HepG2 (cell line): Measurements from ENCODE around the gene ACOT8. TPM values are rescaled to one million over a fixed set of nuclear protein-coding genes. Genes with fewer than 3 reads are reported as not detected.

ENCODE experiments used
- ATAC-seq: fragments of 200-7000 bp; cut with Tn5 transposase; 3 replicates; pipeline ENCODE4 v1.9.1; 2020; ENCODE audit warnings: mild to moderate bottlenecking, moderate library complexity
- BruUV-seq: library from RNA; stranded (reverse); fragments of 400-500 nt; replicated peaks from 2 replicates; lab custom pipeline; 2021; lab: Mats Ljungman, UMichigan
- CTCF ChIA-PET: fragments of 300-600 bp; formaldehyde crosslinking; extraction: SDS; loops from one replicate; lab custom pipeline; 2021; ENCODE audit warnings: low total read pairs, inconsistent platforms, low intra/inter-chr PET ratio; lab: Yijun Ruan, JAX
- POLR2A ChIA-PET: fragments of 350-600 bp; sonication (Branson Sonifier 250); formaldehyde crosslinking; loops from one replicate; lab custom pipeline; 2020; ENCODE audit warnings: antibody characterized with exemption, inconsistent platforms; lab: Yijun Ruan, JAX
- DNase-seq: peaks from one replicate; pipeline ENCODE4 v3.0.0-alpha.2; 2015; ENCODE audit warnings: low spot score
- FAIRE-seq: peaks from 3 replicates; lab custom pipeline; 2011; peaks lifted over from hg19 to GRCh38; lab: Jason Lieb, UNC
- H2AFZ ChIP-seq: one replicate; pipeline ENCODE4 v1.6.1; 2011; ENCODE audit warnings: low read length, inconsistent platforms
- H3K27ac ChIP-seq: fragments of 300-600 bp; 3 replicates; pipeline ENCODE4 v1.8.0; 2011; ENCODE audit warnings: mixed run types, mild to moderate bottlenecking, mixed read lengths, low read length, inconsistent platforms; ENCODE audit not compliant: insufficient read depth; ENCODE audit errors: extremely low read length
- H3K27me3 ChIP-seq, 2 experiments: fragments of 200-600 bp in 1 of 2; 2 replicates in 1 of 2; 3 replicates in 1 of 2; pipeline versions ENCODE4 v1.6.0 to v1.8.0; 2011; ENCODE audit warnings: low read length in 2 of 2, mild to moderate bottlenecking in 2 of 2, moderate library complexity in 2 of 2, inconsistent platforms in 1 of 2; ENCODE audit not compliant: insufficient read depth in 2 of 2, control insufficient read depth in 1 of 2
- H3K36me3 ChIP-seq, 2 experiments: fragments of 200-600 bp in 1 of 2; replicated peaks in 1 of 2; 2 replicates in 1 of 2; 3 replicates in 1 of 2; pipeline versions ENCODE4 v1.5.1 to v1.8.0; 2011; ENCODE audit warnings: low read length in 2 of 2, inconsistent platforms in 1 of 2; ENCODE audit not compliant: insufficient read depth in 2 of 2, control insufficient read depth in 1 of 2
- H3K4me1 ChIP-seq: 2 replicates; pipeline ENCODE4 v1.5.1; 2012; ENCODE audit warnings: low read length, inconsistent platforms; ENCODE audit not compliant: insufficient read depth
- H3K4me2 ChIP-seq: 2 replicates; pipeline ENCODE4 v1.6.0; 2011; ENCODE audit warnings: low read depth, low read length, inconsistent platforms
- H3K4me3 ChIP-seq, 3 experiments: fragments of 200-600 bp in 1 of 3; sonication (generic), shearing (Covaris generic) in 1 of 3; replicated peaks in 1 of 3; 2 replicates each; pipeline ENCODE4 v1.5.1; 2011 to 2016; ENCODE audit warnings: low read length in 3 of 3, inconsistent platforms in 2 of 3, low read depth in 2 of 3, mild to moderate bottlenecking in 2 of 3, control low read depth in 1 of 3, mixed read lengths in 1 of 3; ENCODE audit not compliant: insufficient read depth in 1 of 3
- H3K79me2 ChIP-seq: one replicate; pipeline ENCODE4 v1.6.1; 2011; ENCODE audit warnings: low read length, inconsistent platforms; ENCODE audit not compliant: insufficient read depth
- H3K9ac ChIP-seq: 2 replicates; pipeline ENCODE4 v1.6.0; 2011; ENCODE audit warnings: mild to moderate bottlenecking, low read depth, low read length, inconsistent platforms; ENCODE audit not compliant: insufficient read depth
- H3K9me3 ChIP-seq: 2 replicates; pipeline ENCODE4 v1.5.1; 2012; ENCODE audit warnings: mild to moderate bottlenecking, low read length
- H4K20me1 ChIP-seq: 2 replicates; pipeline ENCODE4 v1.6.0; 2011; ENCODE audit warnings: inconsistent platforms, mild to moderate bottlenecking, low read length, moderate library complexity; ENCODE audit not compliant: insufficient read depth
- DNMT1 ChIP-seq: sonication (generic); formaldehyde crosslinking; IDR thresholded peaks from 2 replicates; pipeline ENCODE4 v1.5.1; 2020; ENCODE audit warnings: mild to moderate bottlenecking, missing genetic modification reagents
- ESRRA ChIP-seq: sonication (generic); formaldehyde crosslinking; IDR thresholded peaks from 2 replicates; pipeline ENCODE4 v1.5.1; 2020; ENCODE audit warnings: mild to moderate bottlenecking, low read depth, missing genetic modification reagents
- FOXC1 ChIP-seq: sonication (generic); formaldehyde crosslinking; IDR thresholded peaks from 2 replicates; pipeline ENCODE4 v1.8.0; 2022; ENCODE audit warnings: mild to moderate bottlenecking, missing genetic modification reagents, borderline replicate concordance
- ISL2 ChIP-seq: sonication (generic); formaldehyde crosslinking; IDR thresholded peaks from 2 replicates; pipeline ENCODE4 v1.5.0; 2020; ENCODE audit warnings: missing genetic modification reagents
- PCBP1 ChIP-seq: fragments of 200-400 bp; formaldehyde crosslinking; IDR thresholded peaks from 2 replicates; pipeline ENCODE4 v1.6.1; 2017; ENCODE audit warnings: mild to moderate bottlenecking, low read depth, low read length, borderline replicate concordance
- PHF8 ChIP-seq: sonication (generic); formaldehyde crosslinking; IDR thresholded peaks from 2 replicates; pipeline ENCODE4 v1.5.0; 2020; ENCODE audit warnings: missing genetic modification reagents
- RXRA ChIP-seq: sonication (generic); formaldehyde crosslinking; IDR thresholded peaks from 2 replicates; pipeline ENCODE4 v1.5.1; 2020; ENCODE audit warnings: missing genetic modification reagents
- SMAD1 ChIP-seq: sonication (generic); formaldehyde crosslinking; IDR thresholded peaks from 2 replicates; pipeline ENCODE4 v1.4.0; 2020; ENCODE audit warnings: missing genetic modification reagents, low read depth, mild to moderate bottlenecking, borderline replicate concordance
- SP4 ChIP-seq: sonication (generic); formaldehyde crosslinking; IDR thresholded peaks from 2 replicates; pipeline ENCODE4 v1.8.1; 2023; ENCODE audit warnings: mild to moderate bottlenecking, missing genetic modification reagents
- SSRP1 ChIP-seq: IDR thresholded peaks from 2 replicates; pipeline ENCODE4 v1.6.1; 2016; ENCODE audit warnings: control low read depth
- ZFP41 ChIP-seq: sonication (generic); formaldehyde crosslinking; IDR thresholded peaks from 2 replicates; pipeline ENCODE4 v1.4.0; 2020; ENCODE audit warnings: mild to moderate bottlenecking, missing genetic modification reagents, borderline replicate concordance
- ZIK1 ChIP-seq: sonication (generic); formaldehyde crosslinking; IDR thresholded peaks from 2 replicates; pipeline ENCODE4 v1.5.0; 2020; ENCODE audit warnings: mild to moderate bottlenecking, low read depth, missing genetic modification reagents, borderline replicate concordance
- ZNF816 ChIP-seq: sonication (generic); formaldehyde crosslinking; IDR thresholded peaks from 2 replicates; pipeline ENCODE4 v1.8.0; 2022; ENCODE audit warnings: missing genetic modification reagents, mild to moderate bottlenecking, borderline replicate concordance
- whole genome bisulfite sequencing: methylation state at CpG from one replicate; pipeline ENCODE4 v1.1.6; 2017; ENCODE audit warnings: low lambda C conversion rate; 5-methylcytosine and 5-hydroxymethylcytosine counted together
- in situ Hi-C: cut with HindIII; loops from 2 replicates; pipeline ENCODE4 v1.10.0; 2017; ENCODE audit warnings: low pct_unique_long_range_greater_than_20kb; ENCODE audit not compliant: extremely low pct_ligation_motif_present
- intact Hi-C: fragments of 100-400 bp; cut with micrococcal nuclease; formaldehyde crosslinking; loops from one replicate; pipeline ENCODE4 v1.10.0; 2022; ENCODE audit not compliant: unreplicated experiment
- polyA plus RNA-seq, 8 experiments: library from polyadenylated mRNA; depleted of rRNA in 3 of 8; stranded (reverse) in 7 of 8; unstranded in 1 of 8; fragments of >200 nt; fragmentation: Illumina TruSeq in 4 of 8; extraction: Trizol in 4 of 8; gene quantifications; 2 replicates each; pipeline versions ENCODE4 v1.2.1 to v1.2.3, GENCODE V29; 2011 to 2016; ENCODE audit warnings: low read depth in 4 of 8, missing spikeins in 1 of 8, mixed read lengths in 1 of 8; ENCODE audit not compliant: insufficient read depth in 1 of 8
- total RNA-seq, 5 experiments: library from RNA; depleted of rRNA; stranded (reverse); fragments of >200 nt; fragmentation: Illumina TruSeq; extraction: Trizol; gene quantifications; 2 replicates each; pipeline ENCODE4 v1.2.3, GENCODE V29; 2016; ENCODE audit warnings: low read depth in 1 of 5
- TF ChIP-seq, protein P1 (sequence below): sonication (generic); formaldehyde crosslinking; IDR thresholded peaks from 2 replicates; pipeline ENCODE4 v1.5.1; 2020; ENCODE audit warnings: mild to moderate bottlenecking, missing genetic modification reagents, moderate library complexity
- TF ChIP-seq, protein P2 (sequence below): sonication (generic); formaldehyde crosslinking; IDR thresholded peaks from 2 replicates; pipeline ENCODE4 v1.4.0; 2020; ENCODE audit warnings: mild to moderate bottlenecking, low read depth, missing genetic modification reagents
- TF ChIP-seq, protein P3 (sequence below): sonication (generic); formaldehyde crosslinking; IDR thresholded peaks from 2 replicates; pipeline ENCODE4 v1.4.0; 2020; ENCODE audit warnings: missing genetic modification reagents, mild to moderate bottlenecking, borderline replicate concordance

The ACOT8 gene
- total and polyA plus RNA-seq, 2 of the 13 experiments (the other 11 are each of a cell fraction or from before 2014, with no cell fraction given), result 31.4 to 45.5 TPM

DNA sequence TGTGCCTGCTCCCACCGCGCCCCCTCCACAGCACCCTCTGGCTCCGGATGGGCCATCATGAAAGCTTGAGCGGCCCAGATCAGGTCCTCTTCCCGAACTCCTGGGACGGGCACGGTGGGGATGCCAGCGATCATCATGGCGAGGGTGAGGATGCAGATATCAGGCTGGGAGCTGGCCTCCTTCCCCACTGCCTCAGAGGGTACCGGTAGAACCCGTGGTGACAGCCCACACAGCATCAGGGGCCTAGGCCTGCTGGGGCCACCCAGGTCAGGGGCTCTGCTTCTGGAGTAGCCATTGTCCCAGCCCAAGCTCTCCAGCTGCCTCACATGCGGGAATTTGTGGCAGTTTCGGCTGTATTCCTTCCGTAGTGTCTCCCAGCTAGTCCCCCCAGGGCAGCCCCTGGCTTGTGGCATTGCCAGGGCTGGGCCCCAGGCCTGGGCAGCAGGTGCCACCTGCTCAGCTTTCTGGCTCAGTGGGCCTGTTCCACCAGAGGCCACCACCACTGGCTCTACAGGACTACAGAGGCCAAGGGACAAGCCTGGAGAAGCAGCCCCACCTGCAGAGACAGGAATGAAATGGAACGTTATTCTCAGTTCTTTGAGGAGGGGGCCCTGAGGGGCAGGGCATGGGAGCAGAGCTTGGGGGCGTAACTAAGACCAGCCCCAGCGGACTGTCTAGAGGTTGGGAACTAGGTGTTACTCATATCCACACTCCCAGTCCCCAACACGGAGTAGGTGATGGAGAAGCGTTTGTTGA is 29.6 kb upstream of the ACOT8 start:
- DNase-seq (no peak), FAIRE-seq (no peak), ATAC-seq (no peak)
- 97% methylated on average over 19 of the region's 19 CpGs for WGBS
- intact Hi-C loops (loop anchor here (10.0 kb wide), 1 partner anchor 92 kb away; the partner anchor contains the start of genes DNTTIP1 and WFDC3), in situ Hi-C loops (no loop called here)
- Histone ChIP-seq H3K9me3 (no peaks in the 10 kb centered on the region), H3K4me1 (peaks cover 46% of the 10 kb centered on the region), H3K36me3 (peaks cover 21 to 44% of the 10 kb centered on the region in 2 experiments), H3K4me3 (no peak overlapping the region), H4K20me1 (no peaks in the 10 kb centered on the region), H3K9ac (no peak overlapping the region), H3K27me3 (no peaks in the 10 kb centered on the region), H3K79me2 (peaks cover 32% of the 10 kb centered on the region), H3K4me2 (no peak overlapping the region), H2AFZ (no peak overlapping the region), H3K27ac (no peak overlapping the region)
- BruUV-seq, result no TSS peak
- POLR2A ChIA-PET, result interaction anchor here (1.5 to 7.5 kb wide), 5 partner anchors 18 to 60 kb away, joined by 4 to 78 read pairs (median 12); partner anchors contain the start of genes PCIF1 and SNX21
- CTCF ChIA-PET, result interaction anchor here (0.6 kb wide), 1 partner anchor 61 kb away, joined by 3 read pairs; no protein-coding TSS in a partner anchor
- TF ChIP-seq RXRA (CRISPR knock-in tag) (no peak), SMAD1 (CRISPR knock-in tag) (0 out of 2 replicates have a peak, but pooled peaks have one; percentile 19), PHF8 (CRISPR knock-in tag) (0 out of 2 replicates have a peak, but pooled peaks have one; percentile 16), ISL2 (CRISPR knock-in tag) (no peak), DNMT1 (CRISPR knock-in tag) (no peak), SSRP1 (CRISPR knock-in tag) (peak; percentile 61; the same call in 1 of the 2 replicates), FOXC1 (CRISPR knock-in tag) (no peak), ZNF816 (no peak), ZFP41 (0 out of 2 replicates have a peak, but pooled peaks have one; percentile 47), SP4 (peak; percentile 45; the same call in 1 of the 2 replicates), ZIK1 (CRISPR knock-in tag) (no peak), PCBP1 (0 out of 2 replicates have a peak, but pooled peaks have one; percentile 26), ESRRA (CRISPR knock-in tag) (no peak)
- TF ChIP-seq, protein P1, sequence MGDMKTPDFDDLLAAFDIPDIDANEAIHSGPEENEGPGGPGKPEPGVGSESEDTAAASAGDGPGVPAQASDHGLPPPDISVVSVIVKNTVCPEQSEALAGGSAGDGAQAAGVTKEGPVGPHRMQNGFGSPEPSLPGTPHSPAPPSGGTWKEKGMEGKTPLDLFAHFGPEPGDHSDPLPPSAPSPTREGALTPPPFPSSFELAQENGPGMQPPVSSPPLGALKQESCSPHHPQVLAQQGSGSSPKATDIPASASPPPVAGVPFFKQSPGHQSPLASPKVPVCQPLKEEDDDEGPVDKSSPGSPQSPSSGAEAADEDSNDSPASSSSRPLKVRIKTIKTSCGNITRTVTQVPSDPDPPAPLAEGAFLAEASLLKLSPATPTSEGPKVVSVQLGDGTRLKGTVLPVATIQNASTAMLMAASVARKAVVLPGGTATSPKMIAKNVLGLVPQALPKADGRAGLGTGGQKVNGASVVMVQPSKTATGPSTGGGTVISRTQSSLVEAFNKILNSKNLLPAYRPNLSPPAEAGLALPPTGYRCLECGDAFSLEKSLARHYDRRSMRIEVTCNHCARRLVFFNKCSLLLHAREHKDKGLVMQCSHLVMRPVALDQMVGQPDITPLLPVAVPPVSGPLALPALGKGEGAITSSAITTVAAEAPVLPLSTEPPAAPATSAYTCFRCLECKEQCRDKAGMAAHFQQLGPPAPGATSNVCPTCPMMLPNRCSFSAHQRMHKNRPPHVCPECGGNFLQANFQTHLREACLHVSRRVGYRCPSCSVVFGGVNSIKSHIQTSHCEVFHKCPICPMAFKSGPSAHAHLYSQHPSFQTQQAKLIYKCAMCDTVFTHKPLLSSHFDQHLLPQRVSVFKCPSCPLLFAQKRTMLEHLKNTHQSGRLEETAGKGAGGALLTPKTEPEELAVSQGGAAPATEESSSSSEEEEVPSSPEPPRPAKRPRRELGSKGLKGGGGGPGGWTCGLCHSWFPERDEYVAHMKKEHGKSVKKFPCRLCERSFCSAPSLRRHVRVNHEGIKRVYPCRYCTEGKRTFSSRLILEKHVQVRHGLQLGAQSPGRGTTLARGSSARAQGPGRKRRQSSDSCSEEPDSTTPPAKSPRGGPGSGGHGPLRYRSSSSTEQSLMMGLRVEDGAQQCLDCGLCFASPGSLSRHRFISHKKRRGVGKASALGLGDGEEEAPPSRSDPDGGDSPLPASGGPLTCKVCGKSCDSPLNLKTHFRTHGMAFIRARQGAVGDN (CRISPR knock-in tag), result peak; percentile 38
- TF ChIP-seq, protein P2, sequence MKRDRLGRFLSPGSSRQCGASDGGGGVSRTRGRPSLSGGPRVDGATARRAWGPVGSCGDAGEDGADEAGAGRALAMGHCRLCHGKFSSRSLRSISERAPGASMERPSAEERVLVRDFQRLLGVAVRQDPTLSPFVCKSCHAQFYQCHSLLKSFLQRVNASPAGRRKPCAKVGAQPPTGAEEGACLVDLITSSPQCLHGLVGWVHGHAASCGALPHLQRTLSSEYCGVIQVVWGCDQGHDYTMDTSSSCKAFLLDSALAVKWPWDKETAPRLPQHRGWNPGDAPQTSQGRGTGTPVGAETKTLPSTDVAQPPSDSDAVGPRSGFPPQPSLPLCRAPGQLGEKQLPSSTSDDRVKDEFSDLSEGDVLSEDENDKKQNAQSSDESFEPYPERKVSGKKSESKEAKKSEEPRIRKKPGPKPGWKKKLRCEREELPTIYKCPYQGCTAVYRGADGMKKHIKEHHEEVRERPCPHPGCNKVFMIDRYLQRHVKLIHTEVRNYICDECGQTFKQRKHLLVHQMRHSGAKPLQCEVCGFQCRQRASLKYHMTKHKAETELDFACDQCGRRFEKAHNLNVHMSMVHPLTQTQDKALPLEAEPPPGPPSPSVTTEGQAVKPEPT, result no peak
- TF ChIP-seq, protein P3, sequence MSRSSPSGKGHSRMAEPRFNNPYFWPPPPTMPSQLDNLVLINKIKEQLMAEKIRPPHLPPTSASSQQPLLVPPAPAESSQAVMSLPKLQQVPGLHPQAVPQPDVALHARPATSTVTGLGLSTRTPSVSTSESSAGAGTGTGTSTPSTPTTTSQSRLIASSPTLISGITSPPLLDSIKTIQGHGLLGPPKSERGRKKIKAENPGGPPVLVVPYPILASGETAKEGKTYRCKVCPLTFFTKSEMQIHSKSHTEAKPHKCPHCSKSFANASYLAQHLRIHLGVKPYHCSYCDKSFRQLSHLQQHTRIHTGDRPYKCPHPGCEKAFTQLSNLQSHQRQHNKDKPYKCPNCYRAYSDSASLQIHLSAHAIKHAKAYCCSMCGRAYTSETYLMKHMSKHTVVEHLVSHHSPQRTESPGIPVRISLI (CRISPR knock-in tag), result no peak
